HG02943 (cell line): ENCODE measurements around the gene ACER2.
"Not testable (repeated sequence)": the region's sequence is repeated elsewhere in the genome, so short reads cannot be mapped to it uniquely, and the experiment has no call there.

Source experiments
- ATAC-seq: cut with Tn5 transposase; IDR thresholded peaks from one replicate; pipeline ENCODE4 v1.9.1; 2021; ENCODE audit warnings: mild to moderate bottlenecking, low read depth, moderate library complexity; ENCODE audit not compliant: unreplicated experiment

The ACER2 gene

DNA sequence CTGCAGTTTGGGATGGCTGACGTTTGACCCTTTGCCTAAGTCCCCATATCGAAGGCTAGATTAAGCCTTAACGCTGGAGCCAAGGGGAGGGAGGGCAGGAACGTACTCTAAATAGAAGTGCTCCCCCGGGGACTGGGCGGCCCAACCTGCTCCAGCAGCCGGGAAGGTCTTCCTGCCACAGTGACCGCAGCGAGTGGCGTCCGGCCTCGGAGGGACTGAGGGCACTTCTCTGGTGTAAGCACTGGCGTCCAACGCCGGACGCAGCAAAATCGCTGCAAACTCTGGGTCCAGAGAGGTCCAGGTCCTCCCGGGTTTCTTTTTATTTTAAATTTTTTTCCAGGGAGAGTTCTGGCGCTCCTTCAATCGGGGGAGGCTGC lies 505 bp upstream of the ACER2 start:
- peak; percentile 1 for ATAC-seq

- peak; percentile 17 for ATAC-seq
Measured at GRCh38 chr9:19409401-19410194, 789 bp downstream of the ACER2 start.

DNA sequence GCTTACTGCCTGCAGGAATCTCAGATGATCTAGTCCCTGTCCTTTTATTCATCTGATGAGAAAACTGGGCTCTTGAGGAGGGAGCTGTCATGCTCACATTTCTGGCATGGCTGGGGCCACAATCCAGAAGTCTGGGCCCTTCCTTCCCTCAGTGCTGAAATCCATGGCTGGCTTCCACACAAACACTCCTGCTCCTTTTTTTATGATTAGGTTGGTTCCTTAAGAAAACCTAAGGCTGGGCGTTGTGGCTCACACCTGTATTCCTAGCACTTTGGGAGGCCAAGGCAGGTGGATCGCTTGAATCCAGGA lies 1.3 kb downstream of the ACER2 start:
- ATAC-seq = no peak

DNA sequence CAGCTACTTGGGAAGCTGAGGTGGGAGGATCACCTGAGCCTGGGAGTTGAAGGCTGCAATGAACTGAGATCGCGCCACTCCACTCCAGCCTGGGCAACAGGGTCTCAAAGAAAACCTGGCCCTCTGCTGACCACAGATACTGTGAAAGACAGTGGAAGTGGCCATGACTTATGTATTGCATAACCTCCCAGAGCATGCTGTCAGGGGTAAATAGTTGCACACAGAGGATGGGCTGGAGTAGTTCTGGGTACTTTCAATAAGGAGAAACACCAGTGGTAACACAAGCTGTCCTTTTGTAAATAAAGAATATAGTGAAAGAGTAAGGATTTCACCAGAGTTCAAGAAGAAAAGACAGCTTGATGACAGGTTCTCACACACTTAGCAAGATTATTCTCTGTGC lies 1.8 kb downstream of the ACER2 start:
- ATAC-seq = no peak

GRCh38 chr9:19411316-19411715 lies 2.5 kb downstream of the ACER2 start:
- ATAC-seq = no peak

GRCh38 chr9:19413456-19413855 lies 4.6 kb downstream of the ACER2 start:
- not testable (repeated sequence) for ATAC-seq

GRCh38 chr9:19416143-19416542 lies 7.3 kb downstream of the ACER2 start:
- ATAC-seq = no peak

- no peak for ATAC-seq
Measured at GRCh38 chr9:19420877-19421276, 12.1 kb downstream of the ACER2 start.

DNA sequence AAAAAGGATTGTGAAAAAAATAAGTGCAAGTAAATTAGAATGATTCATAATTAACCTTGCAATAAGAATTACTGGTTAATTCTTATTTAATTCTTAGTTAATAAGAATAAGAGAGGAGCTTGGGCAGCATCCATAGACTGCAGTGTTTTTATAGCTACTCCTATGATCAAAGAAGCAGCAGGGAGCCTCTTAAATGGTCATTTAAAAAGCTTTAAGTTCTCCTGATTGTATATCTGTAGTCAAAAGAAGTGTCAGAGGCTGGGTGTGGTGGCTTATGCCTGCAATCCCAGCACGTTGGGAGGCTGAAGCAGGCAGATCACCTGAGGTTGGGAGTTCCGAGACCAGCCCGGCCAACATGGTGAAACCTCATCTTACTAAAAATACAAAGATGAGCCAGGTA lies 14.4 kb downstream of the ACER2 start:
- no peak for ATAC-seq

- ATAC-seq = no peak
Measured at GRCh38 chr9:19424176-19424779, 15.5 kb downstream of the ACER2 start.

GRCh38 chr9:19429595-19429994 lies 20.8 kb downstream of the ACER2 start:
- no peak for ATAC-seq

DNA sequence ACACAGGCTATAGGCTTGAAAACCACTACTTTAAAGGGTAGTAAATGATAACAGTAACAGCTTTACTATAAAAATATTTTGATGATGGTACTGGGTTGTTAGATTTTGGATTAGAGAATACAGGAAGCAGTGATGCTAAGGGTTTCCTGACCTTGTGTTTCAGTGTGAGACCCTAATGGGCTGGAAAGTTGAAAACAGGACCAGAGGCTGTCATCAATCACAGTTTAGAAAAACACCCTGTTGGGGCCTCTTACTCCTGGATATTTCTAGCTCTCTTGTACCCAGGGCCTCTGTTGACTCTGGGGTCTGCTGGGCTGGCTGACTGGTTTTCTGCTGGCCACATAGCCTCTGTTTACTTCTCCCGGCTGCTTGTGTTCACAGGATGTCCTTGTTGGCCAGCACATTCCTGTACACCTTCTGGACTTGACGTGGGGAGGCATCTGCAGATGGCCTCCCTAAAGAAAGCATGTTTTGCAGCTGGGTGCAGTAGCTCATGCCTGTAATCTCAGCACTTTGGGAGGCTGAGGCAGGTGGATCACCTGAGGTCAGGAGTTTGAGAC lies 21.5 kb downstream of the ACER2 start:
- no peak for ATAC-seq

DNA sequence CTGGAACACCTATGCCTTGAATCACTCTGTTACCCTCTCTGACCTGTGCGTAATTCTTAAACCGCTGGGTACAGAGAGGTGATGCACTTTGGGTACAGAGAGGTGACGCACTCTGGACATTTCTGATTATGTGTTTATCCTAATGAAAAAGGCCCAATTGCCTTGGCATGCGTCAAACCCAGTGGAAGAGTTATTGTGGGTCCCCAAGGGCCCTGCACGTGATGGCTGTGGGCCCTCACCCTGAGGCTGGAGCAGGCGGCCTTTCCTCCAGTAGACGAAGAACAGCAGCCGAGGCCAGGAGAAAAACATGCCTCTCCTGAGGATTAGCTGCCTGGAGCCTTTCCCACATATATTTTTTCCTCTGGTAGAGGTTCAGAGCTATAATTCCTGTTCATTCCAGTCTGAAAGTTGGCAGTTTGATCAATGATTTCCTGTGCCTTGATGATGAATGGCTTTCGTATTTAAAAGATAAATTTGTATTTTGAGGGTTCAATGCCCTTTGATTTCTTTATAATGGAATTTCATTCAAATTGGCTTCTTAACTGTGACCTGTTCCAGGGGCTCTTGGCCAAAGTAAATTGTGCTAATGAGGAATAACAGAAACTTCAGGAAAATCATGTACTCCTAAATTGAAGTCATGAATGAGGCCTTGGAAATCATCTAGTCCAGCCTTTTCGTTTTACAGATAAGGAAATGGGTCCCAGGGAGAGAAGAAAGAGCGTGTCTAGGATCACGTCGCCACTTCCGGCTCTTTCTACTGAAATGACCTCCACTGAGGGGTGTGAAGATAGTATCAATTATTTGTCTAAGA lies 22.8 kb downstream of the ACER2 start:
- ATAC-seq = no peak

DNA sequence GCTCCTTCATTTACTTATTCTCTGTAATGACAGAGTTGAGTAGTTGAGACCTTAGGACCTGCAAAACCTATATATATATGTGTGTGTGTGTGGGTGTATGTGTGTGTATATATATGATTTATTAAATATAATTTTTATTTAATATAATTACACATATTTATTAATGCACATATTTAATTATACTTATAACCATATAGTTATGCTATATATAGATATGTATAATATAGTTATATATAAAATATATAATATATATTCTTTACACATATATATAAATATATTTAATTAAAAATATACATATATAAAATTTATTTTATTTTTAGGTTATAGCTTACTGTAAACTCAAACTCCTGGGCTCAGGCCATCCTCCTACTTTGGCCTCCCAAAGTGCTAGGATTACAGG lies 23.7 kb downstream of the ACER2 start:
- ATAC-seq = no peak

- ATAC-seq = not testable (repeated sequence)
Measured at GRCh38 chr9:19433729-19434128, 24.9 kb downstream of the ACER2 start.

DNA sequence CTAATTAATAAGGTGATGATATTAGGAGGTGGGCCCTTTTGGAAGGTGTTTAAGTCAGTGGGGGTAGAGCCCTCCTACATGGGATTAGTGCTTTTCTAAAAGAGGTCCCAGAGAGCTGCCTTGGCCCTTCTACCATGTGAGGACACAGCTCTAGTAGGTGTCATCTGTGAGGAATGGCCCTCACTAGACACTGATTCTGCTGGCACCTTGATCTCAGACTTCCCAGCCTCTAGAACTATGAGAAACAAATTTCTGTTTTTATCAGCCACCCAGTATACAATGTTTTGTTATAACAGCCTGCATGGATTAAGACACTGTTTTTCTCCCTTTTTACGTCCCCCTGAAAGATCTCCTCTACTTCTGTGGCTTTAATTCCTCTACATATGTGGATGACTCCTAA lies 31.6 kb downstream of the ACER2 start:
- no peak for ATAC-seq

GRCh38 chr9:19440823-19441580 lies 32.2 kb downstream of the ACER2 start:
- ATAC-seq = no peak

DNA sequence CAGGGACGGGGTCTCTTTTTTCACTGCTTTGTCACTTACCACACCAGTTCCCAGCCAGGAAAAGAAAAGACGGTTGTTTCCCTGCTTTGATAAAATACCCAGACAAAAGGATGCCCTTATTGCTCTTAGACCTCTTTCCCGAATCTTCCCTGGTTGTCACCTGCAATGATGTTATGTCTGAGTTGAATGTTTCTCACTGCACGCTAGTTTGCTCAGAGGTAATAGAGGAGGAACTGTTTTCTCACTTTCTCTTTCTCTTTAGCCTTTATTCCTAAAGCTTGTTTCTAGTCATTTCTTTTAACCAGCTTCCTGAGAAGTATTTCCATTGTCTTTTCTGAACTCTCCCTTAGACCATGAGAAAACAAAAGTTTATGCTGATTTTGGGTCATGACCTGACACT lies 32.9 kb downstream of the ACER2 start:
- peak; percentile 82 for ATAC-seq

- peak; percentile 12 for ATAC-seq
Measured at GRCh38 chr9:19442240-19442639, 33.4 kb downstream of the ACER2 start.

DNA sequence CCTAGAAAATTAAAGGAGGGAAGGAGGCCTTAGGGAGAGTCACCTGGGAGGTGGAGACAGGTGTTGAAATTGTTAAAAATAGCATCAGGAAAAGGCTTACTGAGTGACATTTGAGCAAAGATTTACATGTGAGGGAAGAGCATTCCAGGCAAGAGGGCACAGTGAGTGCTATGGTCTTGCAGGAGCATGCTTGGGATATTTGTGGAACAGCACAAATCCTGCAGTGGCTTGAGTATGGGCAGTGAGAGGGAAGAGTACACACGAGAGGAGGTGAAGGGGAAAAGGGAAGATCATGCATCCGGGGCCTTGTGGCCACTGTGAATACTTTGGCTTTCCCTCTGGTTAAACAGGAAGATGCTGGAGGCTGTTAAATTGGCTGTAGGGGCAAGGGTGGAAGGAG lies 36.6 kb downstream of the ACER2 start:
- no peak for ATAC-seq
